K562 (cell line): ENCODE data around the gene TTLL10. TPM values are rescaled to one million over a fixed set of nuclear protein-coding genes. Genes with fewer than 3 reads are reported as not detected.

Experiments
- ATAC-seq: fragments of 200-7000 bp; cut with Tn5 transposase; 3 replicates; pipeline ENCODE4 v1.9.1; 2020; ENCODE audit warnings: moderate library complexity
- BruUV-seq: library from RNA; stranded (reverse); fragments of 400-500 nt; replicated peaks from 2 replicates; lab custom pipeline; 2021; lab: Mats Ljungman, UMichigan
- CTCF ChIA-PET: fragments of 300-600 bp; formaldehyde crosslinking; extraction: SDS; loops from one replicate; lab custom pipeline; 2021; ENCODE audit warnings: low intra/inter-chr PET ratio; lab: Yijun Ruan, JAX
- POLR2A ChIA-PET: fragments of 300-600, 350-650 bp; sonication (Branson Sonifier 250); formaldehyde crosslinking; extraction: SDS; loops from one replicate; lab custom pipeline; 2021; ENCODE audit warnings: antibody characterized with exemption, inconsistent platforms; lab: Yijun Ruan, JAX
- DNase-seq, 4 experiments: peaks; one replicate each; pipeline versions ENCODE4 v3.0.0 to v3.0.0-alpha.2; 2011 to 2018; ENCODE audit warnings: low spot score in 3 of 4, mixed read lengths in 3 of 4; ENCODE audit errors: extremely low read depth in 1 of 4
- FAIRE-seq: peaks from 2 replicates; lab custom pipeline; 2011; peaks lifted over from hg19 to GRCh38; lab: Jason Lieb, UNC
- H2AFZ ChIP-seq: 2 replicates; pipeline ENCODE4 v1.6.0; 2011; ENCODE audit warnings: low read depth, low read length, control low read depth, inconsistent platforms
- H3K27ac ChIP-seq: fragments of 200-600 bp; 3 replicates; pipeline ENCODE4 v1.8.0; 2011; ENCODE audit warnings: low read depth, mild to moderate bottlenecking, control low read depth, inconsistent platforms, low read length, moderate library complexity, mixed read lengths; ENCODE audit errors: extremely low read depth
- H3K27me3 ChIP-seq, 2 experiments: fragments of 300-600 bp in 1 of 2; 2 replicates in 1 of 2; 3 replicates in 1 of 2; pipeline versions ENCODE4 v1.6.0 to v1.8.0; 2011; ENCODE audit warnings: inconsistent platforms in 2 of 2, low read length in 2 of 2, mild to moderate bottlenecking in 1 of 2, mixed read lengths in 1 of 2, moderate library complexity in 1 of 2; ENCODE audit not compliant: control insufficient read depth in 2 of 2, insufficient read depth in 2 of 2
- H3K36me3 ChIP-seq: fragments of 300-600 bp; 3 replicates; pipeline ENCODE4 v1.8.0; 2011; ENCODE audit warnings: mild to moderate bottlenecking, low read length, inconsistent platforms; ENCODE audit not compliant: control insufficient read depth, insufficient read depth
- H3K4me1 ChIP-seq, 2 experiments: fragments of 200-600 bp in 1 of 2; replicated peaks in 1 of 2; 2 replicates in 1 of 2; 3 replicates in 1 of 2; pipeline versions ENCODE4 v1.5.1 to v1.8.0; 2011; ENCODE audit warnings: inconsistent platforms in 2 of 2, low read length in 2 of 2, mild to moderate bottlenecking in 1 of 2, mixed read lengths in 1 of 2, moderate library complexity in 1 of 2; ENCODE audit not compliant: control insufficient read depth in 2 of 2, insufficient read depth in 2 of 2
- H3K4me2 ChIP-seq: 2 replicates; pipeline ENCODE4 v1.6.1; 2011; ENCODE audit warnings: low read length, control low read depth, inconsistent platforms, mixed read lengths; ENCODE audit not compliant: insufficient read depth
- H3K4me3 ChIP-seq: fragments of 200-600 bp; sonication (generic), shearing (Covaris generic); 2 replicates; pipeline ENCODE4 v1.5.1; 2016; ENCODE audit warnings: control low read depth, inconsistent platforms
- H3K79me2 ChIP-seq: fragments of 200-600 bp; 3 replicates; pipeline ENCODE4 v1.8.0; 2011; ENCODE audit warnings: low read length, inconsistent platforms; ENCODE audit not compliant: control insufficient read depth, insufficient read depth
- H3K9ac ChIP-seq, 2 experiments: 2 replicates each; pipeline versions ENCODE4 v1.6.0 to v1.6.1; 2011; ENCODE audit warnings: low read depth in 2 of 2, low read length in 2 of 2, control low read depth in 1 of 2, inconsistent platforms in 1 of 2, mild to moderate bottlenecking in 1 of 2, mixed read lengths in 1 of 2; ENCODE audit not compliant: insufficient read depth in 1 of 2
- H3K9me1 ChIP-seq: one replicate; pipeline ENCODE4 v1.6.0; 2011; ENCODE audit warnings: inconsistent platforms, mild to moderate bottlenecking, low read length, moderate library complexity; ENCODE audit not compliant: control insufficient read depth, insufficient read depth
- H3K9me3 ChIP-seq: replicated peaks from 2 replicates; pipeline ENCODE4 v1.5.1; 2011; ENCODE audit warnings: low read depth, low read length, inconsistent platforms; ENCODE audit not compliant: control insufficient read depth, insufficient read depth
- H4K20me1 ChIP-seq: replicated peaks from 2 replicates; pipeline ENCODE4 v1.6.1; 2011; ENCODE audit warnings: low read length, inconsistent platforms, mixed read lengths; ENCODE audit not compliant: control insufficient read depth, insufficient read depth
- HDAC3 ChIP-seq: fragments of 450-650 bp; IDR thresholded peaks from 2 replicates; pipeline ENCODE4 v1.6.1; 2018; ENCODE audit warnings: borderline replicate concordance, mild to moderate bottlenecking, moderate library complexity; ENCODE audit not compliant: partially characterized antibody
- PRDM10 ChIP-seq: fragments of 450-650 bp; IDR thresholded peaks from 2 replicates; pipeline ENCODE4 v1.6.1; 2018; ENCODE audit not compliant: partially characterized antibody
- TAL1 ChIP-seq: fragments of 450-650 bp; IDR thresholded peaks from 2 replicates; pipeline ENCODE4 v1.6.1; 2016; ENCODE audit warnings: mild to moderate bottlenecking
- WGBS: fragments of 100-300 bp; shearing (Covaris generic); methylation state at CpG from one replicate; pipeline ENCODE4 v1.1.6; 2016; ENCODE audit warnings: low coverage, mixed read lengths; ENCODE audit not compliant: insufficient coverage; ENCODE audit errors: missing lambda C conversion rate; 5-methylcytosine and 5-hydroxymethylcytosine counted together
- in situ Hi-C: fragments of 300-500 bp; cut with MboI; formaldehyde crosslinking; loops from 4 replicates; pipeline ENCODE4 v1.15.0; 2018; ENCODE audit warnings: inconsistent platforms, mixed read lengths
- intact Hi-C: fragments of 100-400 bp; cut with micrococcal nuclease; formaldehyde crosslinking; loops from 2 replicates; pipeline ENCODE4 v1.14.2; 2022
- polyA plus RNA-seq, 8 experiments: library from polyadenylated mRNA; depleted of rRNA in 4 of 8; stranded (reverse) in 5 of 8; unstranded in 3 of 8; fragments of >200 nt; fragmentation: Nextera tagmentation in 2 of 8; fragmentation: Illumina TruSeq in 1 of 8; extraction: Ambion mirVana in 2 of 8; extraction: Trizol in 1 of 8; gene quantifications; 2 replicates each; pipeline versions ENCODE4 v1.2.1 to v1.2.3, GENCODE V29; 2011 to 2014; ENCODE audit warnings: inconsistent platforms in 1 of 8, missing spikeins in 1 of 8
- total RNA-seq, 7 experiments: library from RNA; depleted of rRNA in 6 of 7; stranded (reverse); fragments of >200 nt in 6 of 7; fragmentation: Illumina TruSeq in 2 of 7; extraction: Trizol in 2 of 7; gene quantifications; 2 replicates each; pipeline versions ENCODE4 v1.2.1 to v1.2.3, GENCODE V29; 2011 to 2021; ENCODE audit warnings: low replicate concordance in 1 of 7

Gene TTLL10
- total and polyA plus RNA-seq, 9 of the 15 experiments (the other 6 are each of a cell fraction or from before 2014, with no cell fraction given): not detected

- DNase-seq (no peak), FAIRE-seq (no peak), ATAC-seq (no peak)
- H3K4me2 ChIP-seq: no peak overlapping the region
- no TSS peak for BruUV-seq
- intact Hi-C loops (no loop called here), in situ Hi-C loops (no loop called here)
- peaks cover 46% of the 10 kb centered on the region; the same call in 2 of the 3 replicates for H3K36me3 ChIP-seq
- POLR2A ChIA-PET: interaction anchor here (0.6 to 2.0 kb wide), 5 partner anchors 11 to 228 kb away, joined by 3 to 7 read pairs (median 3); no protein-coding TSS in a partner anchor
- no peak overlapping the region for H3K4me3 ChIP-seq
- H3K9ac ChIP-seq: peak overlapping the region in 1 of 2 experiments; percentile 66; a peak in 1 of 4 replicates
- H3K9me3 ChIP-seq: no peaks in the 10 kb centered on the region
- peak; percentile 53 for TF ChIP-seq PRDM10
- TF ChIP-seq TAL1: no peak
- TF ChIP-seq HDAC3: no peak
- peaks cover 0 to 85% of the 10 kb centered on the region in 2 experiments; a peak in 2 of 5 replicates for H3K4me1 ChIP-seq
- H3K79me2 ChIP-seq: no peaks in the 10 kb centered on the region
- no peaks in the 10 kb centered on the region for H3K27me3 ChIP-seq
- CTCF ChIA-PET: no interaction called here
- H3K27ac ChIP-seq: no peak overlapping the region
- no peak overlapping the region for H2AFZ ChIP-seq
- no peaks in the 10 kb centered on the region; the same call in 1 of the 2 replicates for H4K20me1 ChIP-seq
- WGBS: 87% methylated on average over 9 of the region's 11 CpGs
- no peaks in the 10 kb centered on the region for H3K9me1 ChIP-seq
These were observed 41.5 kb downstream of the TTLL10 start for GRCh38 chr1:1215080-1215676.
